ENCODE results near the gene METAP1D. TPM values are rescaled to one million over a fixed set of nuclear protein-coding genes. Genes with fewer than 3 reads are reported as not detected.
"Not testable (repeated sequence)": the region's sequence is repeated elsewhere in the genome, so short reads cannot be mapped to it uniquely, and the experiment has no call there.

Gene METAP1D
- 6.8 and 7.8 TPM in 2 replicates for total RNA-seq (2014; rRNA removed; shearing (Covaris generic))

DNA sequence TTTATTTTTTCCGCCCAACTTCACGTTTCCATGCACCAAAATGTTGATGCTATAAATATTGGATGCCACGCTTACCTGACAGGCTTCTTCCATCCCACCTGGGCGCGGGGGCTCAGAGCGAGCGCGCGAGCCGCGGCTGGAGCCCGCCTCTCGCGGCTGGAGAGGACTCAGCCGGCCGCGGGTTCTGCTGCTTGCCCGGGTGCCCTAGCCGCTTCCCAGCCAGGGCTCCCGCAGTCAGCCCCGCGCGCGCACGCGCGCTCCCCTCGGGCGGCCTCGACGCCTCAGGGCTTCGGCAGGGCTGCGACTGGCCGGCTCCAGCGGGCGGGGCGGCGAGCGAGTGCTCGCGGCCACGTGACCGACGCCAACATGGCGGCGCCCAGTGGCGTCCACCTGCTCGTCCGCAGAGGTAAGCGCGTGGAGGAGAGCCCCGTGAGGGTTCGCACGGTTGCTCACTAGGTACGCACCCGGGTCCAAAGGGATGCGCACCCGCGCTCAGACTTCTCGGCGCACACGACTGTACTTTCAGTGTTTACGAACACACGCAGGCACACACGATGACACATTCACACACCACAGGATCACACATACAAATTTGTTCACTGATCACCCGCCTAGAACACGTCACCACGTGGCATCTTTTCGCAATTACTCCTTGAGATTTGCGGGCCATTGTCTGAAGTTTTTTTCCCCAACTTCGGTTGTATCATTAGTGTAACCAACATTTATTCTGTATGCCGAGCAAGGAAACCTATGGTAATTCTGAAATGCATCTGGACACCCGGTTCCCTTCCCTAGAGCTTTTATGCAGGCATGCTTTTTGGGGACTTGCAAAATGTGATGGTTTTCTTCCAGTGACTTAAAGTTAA is at the start of gene METAP1D:
Gene METAP1D, plus strand, starts transcription at position 350 of the 866 bp plus-strand sequence. Its CDS starts 17 bp downstream, at position 367.
- DNase-seq (ENCODE audit: low read depth), result peak; percentile 87

DNA sequence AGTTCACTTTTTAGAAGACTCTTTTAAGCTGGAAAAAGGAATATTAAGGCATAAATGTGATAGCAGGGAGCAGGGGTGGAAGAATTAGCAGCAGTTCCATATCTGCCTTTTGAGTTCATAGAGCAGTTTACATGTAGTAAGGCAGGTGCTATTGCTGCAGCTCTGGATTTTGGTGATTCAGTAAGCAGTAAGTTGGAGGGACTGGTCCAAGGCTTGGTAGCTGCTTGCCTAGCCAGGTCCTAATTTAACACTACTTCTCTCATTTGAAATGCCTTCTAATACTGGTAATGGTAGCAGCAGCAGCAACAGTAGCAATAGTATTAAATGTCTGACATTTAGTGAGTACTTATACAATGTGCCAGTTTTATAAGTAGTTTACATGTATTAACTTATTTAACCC is 47.5 kb upstream of the METAP1D start:
- DNase-seq (ENCODE audit: low read depth), result no peak

DNA sequence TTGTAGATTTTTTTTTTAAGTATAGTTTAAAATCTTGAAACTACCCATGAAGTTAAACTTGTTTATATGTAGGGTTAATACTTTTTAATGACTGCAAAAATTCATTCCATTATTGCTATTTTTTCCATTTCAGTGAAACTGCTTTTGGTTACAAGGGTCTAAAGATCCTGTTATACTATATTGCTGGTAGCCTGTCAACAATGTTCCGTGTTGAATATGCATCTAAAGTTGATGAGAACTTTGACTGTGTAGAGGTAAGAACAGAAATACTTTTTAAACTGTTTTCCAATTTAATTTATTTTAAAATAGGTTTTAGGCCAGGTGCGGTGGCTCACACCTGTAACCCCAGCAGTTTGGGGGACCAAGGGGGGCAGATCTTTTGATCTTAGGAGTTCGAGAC is 47.0 kb upstream of the METAP1D start:
- no peak for DNase-seq (ENCODE audit: low read depth)

GRCh38 chr2:171956135-171956825 is 43.5 kb upstream of the METAP1D start:
- DNase-seq (ENCODE audit: low read depth), result no peak

- peak; percentile 55 for DNase-seq (ENCODE audit: low read depth)
Observed at GRCh38 chr2:171957061-171957460, 42.7 kb upstream of the METAP1D start.

- DNase-seq (ENCODE audit: low read depth), result peak; percentile 15
Observed at GRCh38 chr2:171958475-171958874, 41.3 kb upstream of the METAP1D start.

DNA sequence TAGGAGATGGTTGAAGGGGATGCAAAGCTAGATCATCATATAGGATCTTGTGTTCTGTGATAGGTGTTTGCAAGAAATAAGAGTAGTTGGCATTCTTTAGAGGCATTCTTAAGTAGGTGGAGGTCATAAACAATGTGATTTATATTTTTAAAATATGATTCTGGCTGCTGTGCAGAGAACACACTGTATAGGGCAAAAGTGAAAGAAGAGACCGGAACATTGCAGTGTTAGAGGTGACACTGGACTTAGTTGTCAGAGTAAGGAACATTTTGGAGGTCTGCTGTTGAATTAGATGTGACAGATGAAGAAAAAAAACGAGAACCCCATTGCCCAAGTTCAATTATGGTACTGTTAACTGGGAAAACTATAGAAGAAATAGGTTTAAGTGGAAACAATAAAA is 39.8 kb upstream of the METAP1D start:
- no peak for DNase-seq (ENCODE audit: low read depth)

- DNase-seq (ENCODE audit: low read depth), result no peak
Observed at GRCh38 chr2:171960570-171960969, 39.2 kb upstream of the METAP1D start.

DNA sequence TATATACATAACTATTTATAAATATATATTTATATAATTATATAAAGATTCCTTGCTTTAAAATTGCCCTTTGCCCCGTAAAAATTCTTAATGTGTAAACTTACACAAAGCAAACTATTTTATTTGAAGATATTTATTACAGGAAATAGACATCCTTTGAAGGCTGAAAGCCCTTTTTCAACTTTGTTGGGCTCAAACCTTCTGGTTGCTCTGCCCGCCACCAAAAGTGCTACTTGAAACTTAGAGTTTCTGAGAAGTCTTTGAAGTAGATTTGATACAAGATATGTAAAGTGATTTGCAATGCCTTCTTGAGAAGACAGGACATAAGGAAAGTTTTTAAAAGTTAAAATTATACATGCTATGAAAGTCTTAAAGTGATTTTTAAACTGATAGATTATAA is 36.6 kb upstream of the METAP1D start:
- no peak for DNase-seq (ENCODE audit: low read depth)

GRCh38 chr2:171964308-171964707 is 35.4 kb upstream of the METAP1D start:
- DNase-seq (ENCODE audit: low read depth), result no peak

GRCh38 chr2:171965238-171965637 is 34.5 kb upstream of the METAP1D start:
- no peak for DNase-seq (ENCODE audit: low read depth)

DNA sequence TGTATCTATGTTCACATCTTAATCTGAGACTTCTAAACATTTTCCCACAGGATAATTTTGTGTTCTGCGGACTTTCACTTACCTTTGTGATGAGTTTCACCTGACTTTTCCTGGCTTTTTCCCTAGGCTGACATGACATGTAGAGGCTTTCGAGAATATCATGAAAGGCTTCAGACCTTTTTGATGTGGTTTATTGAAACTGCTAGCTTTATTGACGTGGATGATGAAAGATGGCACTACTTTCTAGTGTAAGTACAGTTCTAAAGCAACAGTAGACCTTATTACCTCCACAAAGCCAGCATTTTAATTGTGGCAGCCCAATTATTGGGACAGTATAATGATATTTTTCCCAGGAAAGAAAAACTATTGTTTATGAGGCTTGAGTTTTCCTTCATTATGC is 34.1 kb upstream of the METAP1D start:
- DNase-seq (ENCODE audit: low read depth), result no peak

DNA sequence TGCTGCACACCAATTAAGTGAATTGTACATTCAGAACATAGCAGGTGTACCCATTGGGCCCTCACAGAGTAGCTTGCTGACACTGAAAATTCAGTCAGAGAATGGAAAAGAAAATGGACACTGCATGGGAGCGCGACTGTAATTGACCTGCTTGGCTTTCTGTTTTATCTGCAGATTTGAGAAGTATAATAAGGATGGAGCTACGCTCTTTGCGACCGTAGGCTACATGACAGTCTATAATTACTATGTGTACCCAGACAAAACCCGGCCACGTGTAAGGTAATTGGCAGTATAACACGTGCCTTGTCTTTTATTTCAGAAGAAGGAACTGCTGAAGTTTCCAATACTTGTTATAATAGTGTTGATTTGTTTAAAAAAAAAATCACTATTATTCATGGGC is 33.5 kb upstream of the METAP1D start:
- DNase-seq (ENCODE audit: low read depth), result no peak

GRCh38 chr2:171966688-171967087 is 33.1 kb upstream of the METAP1D start:
- no peak for DNase-seq (ENCODE audit: low read depth)

GRCh38 chr2:171968509-171968908 is 31.2 kb upstream of the METAP1D start:
- DNase-seq (ENCODE audit: low read depth), result no peak

GRCh38 chr2:171972329-171972982 is 27.3 kb upstream of the METAP1D start:
- DNase-seq (ENCODE audit: low read depth), result peak; percentile 2

DNA sequence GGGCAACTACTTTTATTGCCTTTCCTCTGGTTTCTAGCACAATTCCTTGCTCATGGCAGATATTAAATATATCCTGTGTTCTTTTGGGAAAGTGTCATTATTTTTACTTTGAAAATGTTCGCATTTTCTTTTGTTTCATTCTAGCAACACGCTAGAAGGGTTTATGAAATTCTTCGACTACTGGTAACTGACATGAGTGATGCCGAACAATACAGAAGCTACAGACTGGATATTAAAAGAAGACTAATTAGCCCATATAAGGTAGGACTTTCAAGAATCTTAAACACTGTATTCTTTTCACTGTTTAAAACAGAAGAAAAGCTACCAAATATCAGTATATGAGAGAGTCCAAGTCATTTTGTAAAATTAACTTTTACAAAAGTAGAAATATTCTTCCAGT is 20.6 kb upstream of the METAP1D start:
- no peak for DNase-seq (ENCODE audit: low read depth)

DNA sequence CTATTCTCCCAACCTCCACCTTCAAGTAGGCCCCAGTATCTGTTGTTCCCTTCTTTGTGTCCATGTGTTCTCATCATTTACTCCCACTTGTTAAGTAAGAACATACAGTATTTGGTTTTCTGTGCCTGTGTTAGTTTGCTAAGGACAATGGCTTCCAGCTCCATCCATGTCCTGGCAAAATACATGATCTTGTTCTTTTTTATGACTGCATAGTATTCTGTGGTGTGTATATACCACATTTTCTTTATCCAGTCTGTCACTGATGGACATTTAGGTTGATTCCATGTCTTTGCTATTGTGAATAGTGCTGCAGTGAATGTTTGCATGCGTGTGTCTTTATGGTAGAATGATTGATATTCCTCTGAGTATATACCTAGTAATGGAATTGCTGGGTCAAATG is 15.8 kb upstream of the METAP1D start:
- not testable (repeated sequence) for DNase-seq (ENCODE audit: low read depth)

- peak; percentile 68 for DNase-seq (ENCODE audit: low read depth)
Observed at GRCh38 chr2:171985076-171985475, 14.7 kb upstream of the METAP1D start.

DNA sequence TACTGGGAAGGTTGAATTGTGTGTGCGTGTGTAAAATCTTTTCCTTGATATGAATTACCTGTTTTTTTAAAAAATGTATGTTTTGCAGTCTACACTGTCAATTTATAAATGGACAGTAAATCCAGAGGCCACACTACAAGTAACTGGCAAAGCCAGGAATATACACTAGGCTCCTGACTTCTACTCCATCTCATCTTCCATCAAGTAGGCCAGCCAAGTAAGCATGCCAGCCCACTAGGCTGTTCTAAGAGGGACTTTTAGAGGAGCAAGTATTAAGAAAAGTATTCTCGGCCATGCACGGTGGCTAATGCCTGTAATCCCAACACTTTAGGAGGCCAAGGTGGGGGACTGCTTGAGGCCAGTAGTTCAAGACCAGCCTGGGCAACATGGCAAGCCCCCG is 13.0 kb upstream of the METAP1D start:
- no peak for DNase-seq (ENCODE audit: low read depth)

GRCh38 chr2:171991027-171991426 is 8.7 kb upstream of the METAP1D start:
- peak; percentile 37 for DNase-seq (ENCODE audit: low read depth)

DNA sequence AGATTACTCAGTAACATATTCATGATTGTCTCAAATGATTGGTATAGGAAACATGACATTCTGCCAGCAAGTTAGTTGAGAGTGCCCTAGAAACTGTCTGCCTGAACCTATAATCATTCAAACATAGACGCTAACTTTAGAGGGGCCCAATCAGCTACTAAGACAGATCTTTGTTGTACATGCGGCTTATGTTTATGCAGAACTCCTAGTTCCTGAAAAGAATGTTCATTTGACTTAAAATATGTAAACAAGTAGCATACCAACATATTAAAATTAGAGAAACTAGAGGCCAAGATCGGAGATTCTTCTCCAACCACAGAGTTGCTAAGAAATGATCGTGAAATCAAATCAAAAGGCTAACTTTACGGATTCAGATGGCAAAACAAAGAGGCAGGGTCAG is 4.2 kb upstream of the METAP1D start:
- no peak for DNase-seq (ENCODE audit: low read depth)

DNA sequence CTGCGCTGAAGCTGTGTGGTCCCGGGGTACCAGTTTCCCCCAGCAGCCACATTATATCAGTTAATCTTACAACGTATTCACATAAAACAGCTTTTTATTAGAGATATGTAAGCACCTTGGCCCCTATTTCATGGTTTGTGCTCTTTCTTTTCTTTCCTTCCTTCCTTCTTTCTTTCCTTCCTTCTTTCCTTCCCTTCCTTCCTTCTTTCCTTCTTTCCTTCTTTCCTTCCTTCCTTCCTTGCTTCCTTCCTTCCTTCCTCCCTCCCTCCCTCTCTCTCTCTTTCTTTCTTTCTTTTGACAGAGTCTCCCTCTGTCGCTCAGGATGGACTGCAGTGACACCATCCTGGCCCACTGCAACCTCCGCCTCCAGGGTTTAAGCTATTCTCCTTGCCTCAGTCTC is 3.7 kb upstream of the METAP1D start:
- no peak for DNase-seq (ENCODE audit: low read depth)
